Activated CD8-positive, alpha-beta T cell treated with anti-CD3 and anti-CD28 coated beads for 36 hours (primary cell): ENCODE results near the gene TMC1. TPM values are rescaled to one million over a fixed set of nuclear protein-coding genes. Genes with fewer than 3 reads are reported as not detected.

Source experiments
- ATAC-seq: fragments of 200-7000 bp; cut with Tn5 transposase; one replicate; pipeline ENCODE4 v1.10.0; 2021; ENCODE audit warnings: mild to moderate bottlenecking, moderate library complexity
- CTCF ChIA-PET: fragments of 350-600 bp; sonication (Branson Sonifier 250); formaldehyde crosslinking; loops from one replicate; lab custom pipeline; 2021; ENCODE audit warnings: antibody characterized with exemption; lab: Charles Lee
- POLR2A ChIA-PET: fragments of 350-600 bp; sonication (Branson Sonifier 250); formaldehyde crosslinking; loops from one replicate; lab custom pipeline; 2021; ENCODE audit warnings: antibody characterized with exemption; lab: Charles Lee
- DNase-seq: peaks from one replicate; pipeline ENCODE4 v3.0.0-alpha.2; 2020
- H3K27ac Mint-ChIP-seq: one replicate; pipeline ENCODE4 v1.8.0; 2021; ENCODE audit warnings: mild to moderate bottlenecking, mixed read lengths
- H3K27me3 Mint-ChIP-seq: one replicate; pipeline ENCODE4 v1.8.0; 2021; ENCODE audit warnings: mixed read lengths
- H3K36me3 Mint-ChIP-seq: one replicate; pipeline ENCODE4 v1.8.0; 2021; ENCODE audit warnings: low read depth, mixed read lengths
- H3K4me1 Mint-ChIP-seq: one replicate; pipeline ENCODE4 v1.8.0; 2021; ENCODE audit warnings: low read depth, mixed read lengths
- H3K4me3 Mint-ChIP-seq: one replicate; pipeline ENCODE4 v1.8.0; 2021; ENCODE audit warnings: mild to moderate bottlenecking, moderate library complexity, mixed read lengths
- H3K9me3 Mint-ChIP-seq: one replicate; pipeline ENCODE4 v1.8.0; 2021; ENCODE audit warnings: mixed read lengths
- intact Hi-C: fragments of 100-400 bp; cut with micrococcal nuclease; formaldehyde crosslinking; loops from one replicate; pipeline ENCODE4 v1.10.0; 2022
- total RNA-seq, 2 experiments: library from RNA; stranded (reverse); gene quantifications; one replicate each; pipeline ENCODE4 v1.2.3, GENCODE V29; 2021
- TF ChIP-seq, protein P1 (sequence below): fragments of 200-600 bp; IDR thresholded peaks from one replicate; pipeline ENCODE4 v1.8.0; 2022; ENCODE audit warnings: antibody characterized with exemption, mild to moderate bottlenecking

Gene TMC1
- total RNA-seq, 2 experiments from 2014 or later = 0.38 TPM; not detected in 1

DNA sequence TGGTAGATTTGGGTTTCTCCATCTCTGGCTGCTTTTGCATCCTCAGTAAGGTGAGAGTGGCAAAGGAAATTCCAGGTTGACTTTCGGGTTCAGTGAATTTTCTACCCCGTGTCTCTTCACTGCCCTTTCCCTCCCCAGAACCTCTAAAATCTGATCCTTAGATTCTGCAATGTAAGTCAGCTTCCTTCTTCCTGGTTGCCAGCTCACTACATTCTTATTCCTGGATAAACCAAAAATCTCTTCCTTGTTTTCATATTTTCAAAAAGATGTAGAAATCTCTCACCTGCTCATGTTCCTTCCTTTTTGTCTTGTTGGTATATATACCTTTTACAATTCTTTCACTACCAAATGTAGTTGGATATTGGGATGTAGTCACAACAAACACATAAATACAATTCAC is 145.8 kb downstream of the TMC1 start:
- DNase-seq = no peak
- H3K4me3 Mint-ChIP-seq = no peak overlapping the region
- no peak overlapping the region for H3K27ac Mint-ChIP-seq
- POLR2A ChIA-PET = no interaction called here
- CTCF ChIA-PET = no interaction called here
- H3K27me3 Mint-ChIP-seq = peaks cover 6% of the 10 kb centered on the region
- H3K9me3 Mint-ChIP-seq = no peaks in the 10 kb centered on the region
- no peaks in the 10 kb centered on the region for H3K4me1 Mint-ChIP-seq
- intact Hi-C loops = no loop called here
- no peak for ATAC-seq
- TF ChIP-seq, protein P1, sequence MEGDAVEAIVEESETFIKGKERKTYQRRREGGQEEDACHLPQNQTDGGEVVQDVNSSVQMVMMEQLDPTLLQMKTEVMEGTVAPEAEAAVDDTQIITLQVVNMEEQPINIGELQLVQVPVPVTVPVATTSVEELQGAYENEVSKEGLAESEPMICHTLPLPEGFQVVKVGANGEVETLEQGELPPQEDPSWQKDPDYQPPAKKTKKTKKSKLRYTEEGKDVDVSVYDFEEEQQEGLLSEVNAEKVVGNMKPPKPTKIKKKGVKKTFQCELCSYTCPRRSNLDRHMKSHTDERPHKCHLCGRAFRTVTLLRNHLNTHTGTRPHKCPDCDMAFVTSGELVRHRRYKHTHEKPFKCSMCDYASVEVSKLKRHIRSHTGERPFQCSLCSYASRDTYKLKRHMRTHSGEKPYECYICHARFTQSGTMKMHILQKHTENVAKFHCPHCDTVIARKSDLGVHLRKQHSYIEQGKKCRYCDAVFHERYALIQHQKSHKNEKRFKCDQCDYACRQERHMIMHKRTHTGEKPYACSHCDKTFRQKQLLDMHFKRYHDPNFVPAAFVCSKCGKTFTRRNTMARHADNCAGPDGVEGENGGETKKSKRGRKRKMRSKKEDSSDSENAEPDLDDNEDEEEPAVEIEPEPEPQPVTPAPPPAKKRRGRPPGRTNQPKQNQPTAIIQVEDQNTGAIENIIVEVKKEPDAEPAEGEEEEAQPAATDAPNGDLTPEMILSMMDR = no peak
- H3K36me3 Mint-ChIP-seq = no peaks in the 10 kb centered on the region

GRCh38 chr9:72674961-72675360 is 153.6 kb downstream of the TMC1 start:
- CTCF ChIA-PET = no interaction called here

DNA sequence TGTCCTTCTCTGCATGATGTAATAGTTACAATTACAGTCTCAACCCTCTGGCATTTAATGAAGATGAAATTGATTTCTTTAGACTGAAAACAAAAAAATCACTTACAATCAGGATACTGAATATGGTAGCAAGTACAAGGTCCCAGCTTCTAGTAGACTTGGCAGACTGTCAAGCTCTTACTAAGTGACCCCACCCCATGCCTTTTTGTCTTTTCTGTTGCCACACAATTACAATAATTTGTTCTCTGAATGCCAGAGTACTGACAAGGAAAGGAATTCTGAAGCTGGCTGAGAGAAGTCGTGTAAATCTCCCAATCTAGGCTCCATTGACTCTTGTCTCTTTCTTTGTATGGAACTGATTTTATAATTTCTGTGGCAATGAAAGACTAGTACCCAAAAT is 154.2 kb downstream of the TMC1 start:
- H3K9me3 Mint-ChIP-seq = no peaks in the 10 kb centered on the region

More at GRCh38 chr9:72674961-72675360, 153.6 kb downstream of the TMC1 start:
- ATAC-seq (no peak), DNase-seq (no peak)
- POLR2A ChIA-PET = no interaction called here
- TF ChIP-seq, protein P1 = no peak
- H3K9me3 Mint-ChIP-seq = no peaks in the 10 kb centered on the region
- H3K4me1 Mint-ChIP-seq = no peaks in the 10 kb centered on the region
- no peaks in the 10 kb centered on the region for H3K36me3 Mint-ChIP-seq
- no peak overlapping the region for H3K4me3 Mint-ChIP-seq
- intact Hi-C loops = no loop called here
- no peak overlapping the region for H3K27ac Mint-ChIP-seq
- H3K27me3 Mint-ChIP-seq = no peaks in the 10 kb centered on the region

GRCh38 chr9:72680593-72681282 is 159.3 kb downstream of the TMC1 start:
- Mint-ChIP-seq H3K4me3 (no peak overlapping the region), H3K9me3 (no peaks in the 10 kb centered on the region), H3K27me3 (peaks cover 6% of the 10 kb centered on the region), H3K27ac (no peak overlapping the region), H3K36me3 (no peaks in the 10 kb centered on the region), H3K4me1 (no peaks in the 10 kb centered on the region)
- intact Hi-C loops = no loop called here
- DNase-seq = no peak
- no peak for ATAC-seq
- ChIA-PET CTCF (no interaction called here), POLR2A (no interaction called here)
- TF ChIP-seq, protein P1 = no peak

More for the DNA sequence above, 154.2 kb downstream of the TMC1 start:
- Mint-ChIP-seq H3K4me1 (no peaks in the 10 kb centered on the region), H3K4me3 (no peak overlapping the region), H3K27me3 (no peaks in the 10 kb centered on the region), H3K27ac (no peak overlapping the region), H3K36me3 (no peaks in the 10 kb centered on the region)
- no peak for DNase-seq
- CTCF ChIA-PET = no interaction called here
- TF ChIP-seq, protein P1 = no peak
- POLR2A ChIA-PET = no interaction called here
- intact Hi-C loops = no loop called here
- ATAC-seq = no peak

DNA sequence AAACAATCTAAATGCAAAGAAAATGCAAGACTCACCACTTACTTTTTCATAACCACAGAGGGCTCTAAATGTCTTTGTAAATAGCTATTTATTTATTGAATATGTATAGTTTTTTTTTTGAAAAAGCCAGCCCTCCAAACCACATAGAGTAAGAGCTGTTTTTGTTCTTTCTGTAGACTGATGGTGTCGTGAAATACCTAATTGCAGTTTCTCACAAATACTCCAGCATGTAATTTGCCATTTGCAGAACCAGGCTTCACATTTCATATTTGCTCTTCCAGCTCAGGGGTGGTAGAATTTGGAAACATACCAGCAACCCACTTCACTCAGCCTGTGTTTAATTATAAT is 159.8 kb downstream of the TMC1 start:
- Mint-ChIP-seq H3K4me1 (no peaks in the 10 kb centered on the region), H3K27me3 (peaks cover 6% of the 10 kb centered on the region), H3K4me3 (no peak overlapping the region), H3K9me3 (no peaks in the 10 kb centered on the region), H3K27ac (no peak overlapping the region), H3K36me3 (no peaks in the 10 kb centered on the region)
- POLR2A ChIA-PET = no interaction called here
- intact Hi-C loops = no loop called here
- CTCF ChIA-PET = no interaction called here
- no peak for DNase-seq
- TF ChIP-seq, protein P1 = no peak
- ATAC-seq = no peak
